Tibial artery (tissue), 4 donors: ENCODE measurements around the gene SEMA6A.

ENCODE experiments used
- DNase-seq, 2 donors: peaks; one replicate each; pipeline ENCODE4 v3.0.0-alpha.2; 2019
- H3K27ac ChIP-seq, 2 donors: fragments of 200-600 bp; sonication (generic) in 1 of 2; 1 replicate in 1 of 2; 2 replicates in 1 of 2; pipeline ENCODE4 v1.5.1; 2018 to 2019; ENCODE audit warnings: mild to moderate bottlenecking in 1 of 2
- H3K27me3 ChIP-seq, 2 donors: fragments of 200-600 bp; sonication (generic) in 1 of 2; one replicate each; pipeline versions ENCODE4 v1.5.1 to v1.6.0; 2016 to 2019
- H3K36me3 ChIP-seq, 3 donors: fragments of 200-600 bp; sonication (generic) in 2 of 3; one replicate each; pipeline ENCODE4 v1.5.1; 2016 to 2019; ENCODE audit warnings: mild to moderate bottlenecking in 2 of 3
- H3K4me1 ChIP-seq, 4 donors: fragments of 200-600 bp; sonication (generic) in 2 of 4; 1 replicate in 3 of 4; 2 replicates in 1 of 4; pipeline ENCODE4 v1.5.1; 2016 to 2019
- H3K4me3 ChIP-seq, 2 donors: fragments of 200-600 bp; sonication (generic) in 1 of 2; 1 replicate in 1 of 2; 2 replicates in 1 of 2; pipeline ENCODE4 v1.5.1; 2018 to 2019; ENCODE audit warnings: mild to moderate bottlenecking in 2 of 2
- H3K9me3 ChIP-seq, 3 donors: fragments of 200-600 bp; sonication (generic) in 1 of 3; one replicate each; pipeline ENCODE4 v1.5.1; 2016 to 2019
- CTCF ChIP-seq, 2 experiments: fragments of 200-600 bp in 1 of 2; fragments of 450-650 bp in 1 of 2; IDR thresholded peaks; one replicate each; pipeline ENCODE4 v1.5.1; 2017 to 2019; ENCODE audit warnings: antibody characterized with exemption in 2 of 2, mild to moderate bottlenecking in 1 of 2, moderate library complexity in 1 of 2
- intact Hi-C: fragments of 100-400 bp; cut with DNase I; formaldehyde crosslinking; loops from one replicate; pipeline ENCODE4 v1.15.0; 2023; ENCODE audit warnings: low total_unique reads

Gene SEMA6A

GRCh38 chr5:116440457-116441001, 134.1 kb downstream of the SEMA6A start:
- H3K27ac ChIP-seq: no peak overlapping the region

GRCh38 chr5:116439905-116440304, 134.7 kb downstream of the SEMA6A start:
- Histone ChIP-seq H3K4me1 (no peaks in the 10 kb centered on the region), H3K9me3 (no peaks in the 10 kb centered on the region), H3K4me3 (no peak overlapping the region), H3K36me3 (peaks cover 0 to 4% (median 0%) of the 10 kb centered on the region in 3 donors), H3K27ac (no peak overlapping the region), H3K27me3 (no peaks in the 10 kb centered on the region)
- DNase-seq: no peak
- TF ChIP-seq CTCF (IDR thresholded peaks at IDR 0.05): no peak
- intact Hi-C loops: no loop called here

More at GRCh38 chr5:116440457-116441001, 134.1 kb downstream of the SEMA6A start:
- no peak for TF ChIP-seq CTCF (IDR thresholded peaks at IDR 0.05)
- Histone ChIP-seq H3K4me3 (no peak overlapping the region), H3K4me1 (no peaks in the 10 kb centered on the region), H3K36me3 (peaks cover 0 to 7% (median 0%) of the 10 kb centered on the region in 3 donors), H3K27me3 (no peaks in the 10 kb centered on the region), H3K9me3 (no peaks in the 10 kb centered on the region)
- DNase-seq: no peak
- intact Hi-C loops: no loop called here

- no peak for DNase-seq
- Histone ChIP-seq H3K27ac (no peak overlapping the region), H3K4me3 (no peak overlapping the region), H3K27me3 (no peaks in the 10 kb centered on the region), H3K4me1 (no peaks in the 10 kb centered on the region), H3K36me3 (no peaks in the 10 kb centered on the region), H3K9me3 (no peaks in the 10 kb centered on the region)
- intact Hi-C loops: no loop called here
- TF ChIP-seq CTCF (IDR thresholded peaks at IDR 0.05): no peak
Measured at GRCh38 chr5:116438979-116439554, 135.6 kb downstream of the SEMA6A start.

GRCh38 chr5:116437922-116438578, 136.6 kb downstream of the SEMA6A start:
- no peak for TF ChIP-seq CTCF (IDR thresholded peaks at IDR 0.05)
- Histone ChIP-seq H3K9me3 (no peaks in the 10 kb centered on the region), H3K27ac (no peak overlapping the region), H3K27me3 (no peaks in the 10 kb centered on the region), H3K36me3 (no peaks in the 10 kb centered on the region), H3K4me3 (no peak overlapping the region), H3K4me1 (no peaks in the 10 kb centered on the region)
- DNase-seq: no peak
- intact Hi-C loops: no loop called here

GRCh38 chr5:116437351-116437705, 137.3 kb downstream of the SEMA6A start:
- H3K27me3 ChIP-seq: no peaks in the 10 kb centered on the region
- TF ChIP-seq CTCF (IDR thresholded peaks at IDR 0.05): no peak
- H3K9me3 ChIP-seq: no peaks in the 10 kb centered on the region
- intact Hi-C loops: no loop called here
- H3K4me1 ChIP-seq: no peaks in the 10 kb centered on the region
- no peaks in the 10 kb centered on the region for H3K36me3 ChIP-seq
- DNase-seq: no peak
- no peak overlapping the region for H3K4me3 ChIP-seq
- H3K27ac ChIP-seq: no peak overlapping the region
